Right ventricle myocardium inferior (tissue), 1 donor: ENCODE data around the gene ARL5C. TPM values are rescaled to one million over a fixed set of nuclear protein-coding genes. Genes with fewer than 3 reads are reported as not detected.
"Not testable (repeated sequence)": the region's sequence is repeated elsewhere in the genome, so short reads cannot be mapped to it uniquely, and the experiment has no call there.

Experiments
- ATAC-seq: fragments of 200-7000 bp; cut with Tn5 transposase; one replicate; pipeline ENCODE4 v1.9.1; 2020; ENCODE audit warnings: mild to moderate bottlenecking, moderate library complexity
- DNase-seq: peaks from one replicate; pipeline ENCODE4 v3.0.0; 2021; ENCODE audit errors: missing footprints
- intact Hi-C: fragments of 100-400 bp; cut with DNase I; formaldehyde crosslinking; loops from one replicate; pipeline ENCODE4 v1.11.0; 2022
- total RNA-seq: library from RNA; stranded (reverse); fragmentation: NEBNext Ultra II Directional; extraction: Animal tissue kit (Norgen Biotek cat#: 25700); gene quantifications from one replicate; pipeline ENCODE4 v1.2.1, GENCODE V29; 2021
- donor health status: DM: no; HTN: yes; CAD: no; lungs with severe emphysema.

ARL5C gene
- total RNA-seq, 1 donor from 2014 or later: not detected

DNA sequence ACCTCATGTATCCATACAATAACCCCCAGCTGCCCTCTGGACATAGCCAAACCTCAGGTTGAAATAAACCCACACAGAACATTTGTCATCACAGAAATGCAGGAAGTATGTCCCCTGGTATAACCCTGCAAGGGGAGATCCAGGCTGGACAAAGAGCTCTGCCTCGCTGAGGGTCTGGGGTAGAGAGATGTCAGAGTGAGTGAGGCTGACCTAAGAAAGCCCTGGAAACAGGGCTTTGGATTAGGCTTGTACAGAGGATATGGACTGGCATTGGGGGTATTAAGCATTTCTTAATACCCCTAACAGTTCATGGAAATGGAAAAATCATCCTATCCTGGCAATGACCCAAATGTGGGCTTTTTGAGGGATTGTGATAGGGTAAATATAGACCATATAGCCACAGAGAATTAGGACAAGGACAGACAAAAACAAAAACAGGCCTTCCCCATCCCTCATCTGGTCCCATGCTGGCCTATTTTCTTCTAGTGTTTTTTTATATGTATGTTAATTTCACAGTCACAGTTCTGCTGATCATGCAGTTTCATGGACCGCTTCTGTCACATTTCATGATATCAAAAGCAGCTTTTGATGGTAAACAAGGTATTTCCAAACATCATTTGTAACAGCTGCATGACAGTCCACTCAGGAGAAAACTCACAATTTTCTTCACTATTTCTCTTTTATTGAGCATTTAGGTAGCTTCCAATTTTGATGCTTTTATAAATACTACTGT, 40.7 kb downstream of the ARL5C start:
- DNase-seq: no peak
- ATAC-seq: no peak
- intact Hi-C loops: no loop called here

DNA sequence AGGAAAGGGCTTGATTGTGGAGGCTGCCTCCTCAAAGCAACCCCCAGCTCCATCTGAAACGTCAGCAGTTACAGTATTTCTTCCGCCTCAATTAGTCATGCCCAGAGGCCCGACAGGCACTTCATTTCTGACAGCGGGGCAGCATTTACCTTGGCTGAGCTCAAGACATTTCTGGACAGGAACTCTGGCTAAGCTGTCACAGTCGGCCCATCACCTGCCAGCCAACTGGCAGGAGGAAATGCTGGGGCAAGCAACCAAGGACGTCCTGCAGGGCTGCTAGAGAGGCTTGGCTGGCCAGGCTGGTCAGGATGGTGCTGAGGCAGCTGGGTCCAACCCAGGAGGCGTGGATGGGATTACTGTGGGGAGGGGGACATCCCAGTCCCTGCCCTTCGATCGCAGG, 42.3 kb downstream of the ARL5C start:
- DNase-seq (no peak), ATAC-seq (peak; percentile 58)
- intact Hi-C loops: no loop called here

DNA sequence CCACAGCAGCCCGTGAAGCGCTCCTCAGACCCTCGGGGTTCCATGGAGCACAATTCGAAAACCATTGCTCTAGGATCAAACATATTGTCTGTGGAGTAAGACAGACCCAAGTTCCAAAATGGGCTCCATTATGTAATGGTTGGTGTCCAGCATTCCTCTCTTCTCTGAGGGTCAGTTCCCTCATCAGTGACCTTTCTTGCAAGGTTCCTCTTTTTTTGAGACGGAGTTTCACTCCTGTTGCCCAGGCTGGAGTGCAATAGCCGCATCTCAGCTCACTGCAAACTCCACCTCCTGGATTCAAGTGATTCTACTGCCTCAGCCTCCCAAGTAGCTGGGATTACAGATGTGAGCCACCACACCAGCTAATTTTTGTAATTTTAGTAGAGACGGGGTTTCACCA, 43.0 kb downstream of the ARL5C start:
- DNase-seq (no peak), ATAC-seq (no peak)
- intact Hi-C loops: no loop called here

DNA sequence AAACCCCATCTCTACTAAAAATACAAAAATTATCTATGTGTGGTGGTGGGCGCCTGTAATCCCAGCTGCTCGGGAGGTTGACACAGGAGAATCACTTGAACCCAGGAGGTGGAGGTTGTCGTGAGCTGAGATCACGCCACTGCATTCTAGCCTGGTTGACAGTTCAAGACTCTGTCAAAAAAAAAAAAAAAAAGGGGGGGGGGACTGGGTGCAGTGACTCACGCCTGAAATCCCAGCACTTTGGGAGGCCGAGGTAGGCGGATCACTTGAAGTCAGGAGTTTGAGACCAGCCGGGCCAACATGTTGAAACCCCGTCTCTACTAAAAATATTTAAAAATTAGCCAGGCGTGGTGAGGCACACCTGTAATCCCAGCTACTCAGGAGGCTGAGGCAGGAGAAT, 44.0 kb downstream of the ARL5C start:
- DNase-seq, ATAC-seq, intact Hi-C loops: not testable (repeated sequence)

DNA sequence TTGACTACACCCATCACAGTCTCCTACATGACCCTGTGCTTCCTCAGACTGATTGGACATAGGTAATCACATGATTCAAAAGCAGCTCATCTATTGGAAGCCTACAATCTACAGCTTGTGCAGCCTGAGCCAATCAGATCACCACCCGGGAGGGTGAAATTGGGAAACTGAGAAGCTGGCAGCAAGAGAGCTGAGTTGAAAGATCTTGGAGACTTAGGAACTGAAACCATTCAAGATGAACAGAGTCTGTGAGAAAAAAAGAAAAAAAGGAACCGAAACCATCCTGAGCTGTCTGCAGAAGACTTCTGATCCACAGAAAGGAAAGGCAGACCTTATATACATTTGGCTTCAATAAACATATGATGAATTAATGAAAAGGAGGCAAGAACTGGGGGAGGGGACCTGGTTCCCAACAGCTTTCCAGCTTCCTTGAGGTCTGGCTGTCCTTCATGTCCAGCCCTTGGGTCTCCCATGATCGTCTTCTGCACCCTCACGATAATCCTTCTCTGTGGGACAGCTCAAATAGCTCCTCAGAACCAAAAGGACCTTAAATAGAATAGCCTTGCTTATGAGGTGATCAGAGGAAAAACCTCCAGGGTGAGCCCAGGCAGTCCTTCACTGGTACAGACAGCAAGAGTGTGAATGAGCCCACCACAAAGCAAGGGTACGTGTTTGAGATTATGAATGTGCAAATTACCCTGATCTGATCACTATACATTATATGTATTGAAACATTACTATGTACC, 47.1 kb downstream of the ARL5C start:
- intact Hi-C loops: no loop called here
- DNase-seq (no peak), ATAC-seq (peak; percentile 33)

DNA sequence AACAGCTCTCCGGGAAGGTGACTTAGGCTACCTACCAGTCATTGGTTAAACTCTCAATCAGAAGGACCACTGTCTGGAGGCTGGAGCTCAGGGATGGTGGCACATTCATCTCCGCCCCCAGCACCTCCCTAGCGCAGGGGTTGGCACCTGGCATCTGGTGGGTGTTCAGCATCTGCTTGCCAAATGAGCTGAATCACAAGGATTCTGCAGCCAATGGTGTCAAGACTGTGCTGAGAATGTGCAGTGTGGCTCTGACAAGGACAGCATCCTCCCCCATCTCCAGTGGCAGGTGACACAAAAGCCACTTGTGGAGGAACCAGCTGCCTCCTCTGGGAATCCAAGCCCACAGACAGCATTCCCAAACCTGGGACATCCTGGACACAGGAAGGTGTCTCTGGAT, 49.7 kb downstream of the ARL5C start:
- DNase-seq: no peak
- intact Hi-C loops: no loop called here
- no peak for ATAC-seq

DNA sequence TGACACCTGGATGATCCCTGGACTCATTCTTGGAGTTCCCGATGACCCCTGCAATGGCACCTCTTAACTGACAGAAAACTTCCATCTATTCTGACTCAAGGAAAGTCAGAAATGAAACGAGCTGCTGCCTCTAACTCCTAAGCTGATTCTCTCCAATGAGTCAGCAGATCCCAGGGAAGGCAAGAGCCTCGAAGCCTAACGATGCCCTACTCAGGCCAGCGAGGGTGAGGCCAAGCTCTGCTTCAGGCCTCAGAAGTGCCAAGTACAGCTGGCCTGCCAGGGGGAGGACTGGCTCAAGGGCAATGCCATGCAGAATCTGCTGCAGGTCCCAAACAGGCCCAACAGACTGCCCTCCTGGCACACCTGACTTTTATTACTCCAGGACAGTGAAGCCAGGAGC, 50.8 kb downstream of the ARL5C start:
- ATAC-seq (no peak), DNase-seq (no peak)
- intact Hi-C loops: no loop called here

DNA sequence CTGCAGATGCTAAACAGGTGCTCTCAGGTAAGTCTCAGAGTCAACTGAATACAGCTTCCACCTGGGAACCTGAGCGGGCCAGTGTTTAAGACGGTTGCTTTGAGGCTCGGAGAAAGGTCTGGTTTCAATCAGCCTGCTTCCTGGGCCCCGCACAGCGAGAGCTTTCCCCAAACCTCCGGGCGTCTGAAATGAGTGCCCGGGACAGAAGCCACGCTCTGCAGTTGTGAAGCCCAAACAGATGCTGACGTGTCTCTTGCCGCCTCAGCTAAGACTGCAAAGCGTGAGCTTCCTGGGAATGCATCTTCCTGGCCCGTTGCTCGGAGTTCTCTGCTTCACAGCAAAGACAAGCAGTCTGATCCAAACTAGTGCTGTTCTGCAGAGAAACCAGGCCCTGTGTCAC, 51.2 kb downstream of the ARL5C start:
- ATAC-seq: no peak
- DNase-seq: no peak
- intact Hi-C loops: no loop called here

DNA sequence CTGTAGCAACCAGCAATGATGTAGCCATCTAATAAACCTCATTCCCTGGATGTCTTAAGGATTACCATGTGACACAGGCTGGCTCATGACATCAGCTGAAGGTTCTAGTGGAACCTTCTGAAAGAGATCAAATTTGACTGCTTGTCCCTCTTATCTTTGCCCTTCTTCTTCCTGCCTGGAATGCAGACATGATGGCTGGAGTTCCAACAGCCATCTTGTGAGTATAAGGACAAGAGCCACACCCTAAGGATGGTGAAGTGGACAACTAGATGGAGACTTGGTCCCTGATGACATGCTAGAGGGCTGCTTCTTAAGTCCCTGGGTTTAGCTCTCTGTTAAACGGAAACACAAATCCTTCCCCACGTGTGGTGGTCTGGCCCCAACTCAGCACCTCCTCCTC, 52.1 kb downstream of the ARL5C start:
- intact Hi-C loops: no loop called here
- no peak for ATAC-seq

DNA sequence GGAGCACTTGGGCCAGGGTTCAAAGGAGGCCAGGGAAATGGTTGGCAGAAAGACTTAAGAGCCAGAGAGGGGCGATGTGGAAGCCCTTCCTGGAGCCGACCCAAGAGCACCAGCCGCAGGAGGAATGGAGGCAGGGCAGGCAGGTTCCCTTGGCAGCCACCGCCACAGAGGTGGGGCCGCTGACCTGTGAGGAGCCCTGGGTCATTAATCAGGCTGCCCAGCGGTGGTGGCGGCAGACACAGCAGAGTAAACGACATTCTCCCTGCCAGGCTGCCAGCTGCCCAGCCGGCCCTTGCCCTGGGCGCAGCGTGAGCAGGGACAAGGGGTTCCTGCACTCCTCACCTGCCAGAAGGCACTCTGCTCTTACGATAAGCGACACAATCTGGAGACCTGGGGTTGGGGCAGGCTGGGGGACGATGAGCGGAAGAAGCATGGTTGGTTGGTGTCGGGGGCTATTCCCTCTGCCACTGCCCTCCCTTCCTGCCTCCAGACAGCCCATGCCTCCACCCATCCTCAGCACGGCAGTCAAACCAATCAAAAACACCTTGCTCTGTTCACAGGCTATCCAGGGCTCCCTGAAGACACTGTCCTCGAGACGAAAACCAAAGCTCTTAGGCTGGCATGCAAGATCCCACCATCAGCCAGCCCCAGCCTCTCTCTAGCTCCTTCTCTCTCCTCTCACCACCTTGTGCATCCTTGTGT, 55.4 kb downstream of the ARL5C start:
- no peak for ATAC-seq
- intact Hi-C loops: no loop called here

More for the DNA sequence above, 52.1 kb downstream of the ARL5C start:
- no peak for DNase-seq

DNA sequence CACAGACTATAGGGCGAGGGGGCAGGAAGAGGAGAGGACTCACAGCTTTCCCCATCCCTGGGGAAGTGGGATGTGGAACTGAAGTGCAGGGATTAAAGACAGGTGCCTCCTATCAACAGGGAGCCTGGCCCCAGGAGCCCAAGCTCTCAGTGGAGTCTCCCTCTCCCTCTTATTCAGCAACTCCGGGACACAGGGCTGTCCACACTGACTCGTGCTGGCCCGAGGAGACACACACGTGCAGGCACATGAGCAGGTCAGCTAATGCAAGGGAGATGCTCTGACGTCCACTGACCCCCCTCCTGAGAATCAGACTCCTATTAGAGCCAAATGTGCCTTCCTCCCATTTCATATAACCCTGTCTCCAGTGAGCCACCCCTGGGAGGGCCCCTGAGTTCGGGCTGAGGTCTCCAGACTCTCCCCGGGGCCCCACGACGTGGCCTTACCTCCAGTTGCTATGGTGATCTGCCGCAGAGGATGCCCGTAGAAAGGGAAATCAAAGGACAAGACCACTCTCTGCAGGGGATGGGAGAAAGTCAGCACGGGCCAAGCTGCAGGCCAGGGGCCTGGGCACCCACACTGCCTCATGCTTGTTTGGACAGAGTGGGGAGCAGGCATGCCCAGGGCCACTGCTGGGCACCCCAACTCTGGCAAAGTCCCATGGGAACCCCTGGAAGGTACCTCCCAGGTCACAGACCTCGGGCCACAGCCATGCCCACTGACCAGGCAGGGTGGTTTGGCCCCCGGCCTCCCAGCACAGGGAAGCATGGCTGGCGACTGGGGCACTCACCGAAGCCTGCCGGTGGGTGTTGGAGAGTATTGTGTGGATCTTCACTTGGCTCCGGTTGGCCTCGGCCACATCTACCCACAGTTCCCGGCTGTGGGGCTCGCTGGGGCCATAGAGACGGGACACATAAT, 57.2 kb downstream of the ARL5C start:
- intact Hi-C loops: no loop called here
- no peak for ATAC-seq

More for the DNA sequence above, 55.4 kb downstream of the ARL5C start:
- no peak for DNase-seq

DNA sequence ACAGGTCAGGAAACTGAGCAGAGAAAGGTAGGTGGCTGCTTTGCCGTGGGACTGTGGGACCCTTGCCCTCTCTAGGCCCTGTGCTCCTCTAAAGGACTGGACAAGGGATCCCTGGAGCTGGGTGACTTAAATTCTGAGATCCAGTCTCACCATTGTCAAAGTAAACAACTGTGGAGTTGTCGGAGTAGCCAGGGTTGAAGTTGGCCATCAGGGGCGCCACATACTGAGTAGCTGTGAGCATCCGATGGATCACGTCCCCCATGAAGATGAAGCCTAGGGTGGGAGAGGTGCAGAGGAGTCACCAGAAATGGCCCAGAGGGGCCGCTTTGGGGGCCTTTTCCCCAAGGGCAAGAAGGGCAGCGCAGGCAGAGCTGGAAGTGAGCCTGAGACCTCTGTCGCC, 58.0 kb downstream of the ARL5C start:
- ATAC-seq: no peak
- no peak for DNase-seq
- intact Hi-C loops: no loop called here

More for the DNA sequence above, 57.2 kb downstream of the ARL5C start:
- DNase-seq: no peak

DNA sequence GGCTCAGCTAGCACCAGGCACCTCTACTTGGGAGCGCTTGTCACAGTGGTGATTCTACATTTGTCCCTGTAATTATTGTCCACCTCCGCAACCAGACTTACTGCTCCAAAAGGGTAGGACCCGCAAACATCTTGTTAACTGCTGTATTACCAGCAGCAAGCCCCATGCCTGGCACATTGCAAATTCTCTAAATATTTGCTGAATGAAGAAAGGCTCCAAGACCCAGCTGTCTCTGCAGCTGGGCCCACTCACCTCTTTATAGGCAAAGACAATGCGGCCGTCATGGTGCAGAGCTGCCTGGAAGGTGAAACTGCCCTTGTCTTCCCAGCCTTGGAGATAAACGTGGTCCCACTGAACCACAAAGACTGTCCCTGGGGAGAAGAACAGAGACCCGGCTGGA, 58.8 kb downstream of the ARL5C start:
- intact Hi-C loops: no loop called here

More for the DNA sequence above, 58.8 kb downstream of the ARL5C start:
- DNase-seq (no peak), ATAC-seq (no peak)

Other genes starting within 250 kb of the ARL5C start
- gene FBXO47, start 198.8 kb downstream of the ARL5C start, total RNA-seq: not detected
- 19.3 TPM for gene PLXDC1, start 14.5 kb downstream of the ARL5C start, total RNA-seq
- 7.4 TPM for gene CACNB1, start 31.5 kb upstream of the ARL5C start, total RNA-seq
- gene RPL19, start 34.1 kb upstream of the ARL5C start, total RNA-seq: 1,018 TPM
- 2.9 TPM for gene STAC2, start 59.8 kb upstream of the ARL5C start, total RNA-seq
- gene FBXL20, start 235.5 kb upstream of the ARL5C start, total RNA-seq: 12.7 TPM